HG03039 (cell line): ENCODE measurements around the gene HEY2.
"Not testable (repeated sequence)": the region's sequence is repeated elsewhere in the genome, so short reads cannot be mapped to it uniquely, and the experiment has no call there.

Source experiments
- ATAC-seq: cut with Tn5 transposase; IDR thresholded peaks from one replicate; pipeline ENCODE4 v1.9.1; 2021; ENCODE audit warnings: mild to moderate bottlenecking, moderate library complexity; ENCODE audit not compliant: unreplicated experiment

Gene HEY2

GRCh38 chr6:125793863-125794262, 44.4 kb downstream of the HEY2 start:
- peak; percentile 12 for ATAC-seq

- no peak for ATAC-seq
These were observed 45.1 kb downstream of the HEY2 start for GRCh38 chr6:125794342-125795137.

- no peak for ATAC-seq
These were observed 45.9 kb downstream of the HEY2 start for GRCh38 chr6:125795301-125795700.

- ATAC-seq: no peak
These were observed 47.9 kb downstream of the HEY2 start for GRCh38 chr6:125797120-125797885.

- ATAC-seq: no peak
These were observed 48.5 kb downstream of the HEY2 start for GRCh38 chr6:125797886-125798444.

GRCh38 chr6:125798734-125799508, 49.5 kb downstream of the HEY2 start:
- peak; percentile 68 for ATAC-seq

- no peak for ATAC-seq
These were observed 53.0 kb downstream of the HEY2 start for GRCh38 chr6:125802383-125802782.

GRCh38 chr6:125802943-125803377, 53.5 kb downstream of the HEY2 start:
- ATAC-seq: no peak

- peak; percentile 41 for ATAC-seq
These were observed 54.8 kb downstream of the HEY2 start for GRCh38 chr6:125804264-125804663.

- ATAC-seq: not testable (repeated sequence)
These were observed 55.5 kb downstream of the HEY2 start for GRCh38 chr6:125804866-125805425.

GRCh38 chr6:125806813-125807212, 57.4 kb downstream of the HEY2 start:
- ATAC-seq: no peak

GRCh38 chr6:125807293-125807692, 57.9 kb downstream of the HEY2 start:
- ATAC-seq: peak; percentile 46

GRCh38 chr6:125808060-125808459, 58.6 kb downstream of the HEY2 start:
- no peak for ATAC-seq

GRCh38 chr6:125808591-125808990, 59.2 kb downstream of the HEY2 start:
- no peak for ATAC-seq

- no peak for ATAC-seq
These were observed 60.2 kb downstream of the HEY2 start for GRCh38 chr6:125809570-125810170.

- no peak for ATAC-seq
These were observed 61.0 kb downstream of the HEY2 start for GRCh38 chr6:125810445-125810844.
